ENCODE measurements around the gene ANKRD37. TPM values are rescaled to one million over a fixed set of nuclear protein-coding genes. Genes with fewer than 3 reads are reported as not detected.

Gene ANKRD37
- total RNA-seq, 2 donors from 2014 or later: 10.1 to 22.4 TPM

DNA sequence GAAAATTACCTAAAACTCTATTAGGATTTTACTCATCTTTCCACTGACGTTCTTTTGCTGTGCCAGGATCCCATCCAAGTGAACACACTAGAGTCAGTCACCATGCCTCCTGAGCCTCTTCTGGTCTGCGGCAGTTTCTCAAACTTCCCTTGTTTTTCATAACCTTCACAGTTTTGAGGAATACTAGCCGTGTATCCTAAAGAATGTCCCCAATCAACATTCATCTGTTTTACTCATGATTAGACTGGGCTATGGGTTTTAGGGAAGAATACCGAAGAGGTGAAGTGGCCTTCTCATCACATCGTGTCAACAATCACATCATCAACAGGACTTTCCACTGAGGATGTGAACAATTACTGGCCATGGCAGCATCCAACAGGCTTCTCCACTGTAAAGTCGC is 5.7 kb upstream of the ANKRD37 start:
- H3K27ac ChIP-seq: no peak overlapping the region
- 85 to 92% methylated on average over 6 of the region's 6 CpGs for WGBS, 2 donors
- no peaks in the 10 kb centered on the region for H3K27me3 ChIP-seq
- ATAC-seq (no peak), DNase-seq (no peak)
- no peaks in the 10 kb centered on the region for H3K36me3 ChIP-seq (replicated peaks in 1 of 2; ENCODE audit: insufficient read depth in 1 of 2, low read depth in 2 of 2)
- TF ChIP-seq CTCF (IDR thresholded peaks at IDR 0.05) (no peak), POLR2A (IDR thresholded peaks at IDR 0.05) (no peak)
- intact Hi-C loops (cut with DNase I): no loop called here
- peaks cover 18% of the 10 kb centered on the region for H3K4me1 ChIP-seq
- no peaks in the 10 kb centered on the region for H3K9me3 ChIP-seq
- H3K4me3 ChIP-seq: no peak overlapping the region

- DNase-seq (no peak), ATAC-seq (no peak)
- Histone ChIP-seq H3K4me3 (no peak overlapping the region), H3K4me1 (peaks cover 20% of the 10 kb centered on the region), H3K36me3 (replicated peaks in 1 of 2; ENCODE audit: insufficient read depth in 1 of 2, low read depth in 2 of 2) (no peaks in the 10 kb centered on the region), H3K27me3 (no peaks in the 10 kb centered on the region), H3K27ac (no peak overlapping the region), H3K9me3 (no peaks in the 10 kb centered on the region)
- no peak for TF ChIP-seq CTCF (IDR thresholded peaks at IDR 0.05)
- WGBS, 2 donors: 78 to 88% methylated on average over 1 of the region's 1 CpG
- intact Hi-C loops (cut with DNase I): no loop called here
These were observed 4.5 kb upstream of the ANKRD37 start for GRCh38 chr4:185392156-185392555.

- 29 to 42% methylated on average over 12 of the region's 12 CpGs for WGBS, 2 donors
These were observed 1.9 kb upstream of the ANKRD37 start for GRCh38 chr4:185394568-185395237.

GRCh38 chr4:185395238-185395955 is 1.2 kb upstream of the ANKRD37 start, which contains the start of gene LRP2BP:
TSS of gene LRP2BP (minus strand) at chr4:185395924. CDS start at chr4:185378186, 17,738 bp downstream.
- TF ChIP-seq POLR2A (IDR thresholded peaks at IDR 0.05) (no peak), CTCF (IDR thresholded peaks at IDR 0.05) (no peak)
- intact Hi-C loops (cut with DNase I): no loop called here
- H3K4me1 ChIP-seq: peaks cover 35% of the 10 kb centered on the region
- no peaks in the 10 kb centered on the region for H3K9me3 ChIP-seq
- 1% methylated on average over 12 of the region's 12 CpGs for WGBS, 2 donors
- H3K4me3 ChIP-seq: peak within 1 kb of the TSS; percentile 26 to 42
- peaks cover 0 to 3% of the 10 kb centered on the region in 2 donors for H3K36me3 ChIP-seq (replicated peaks in 1 of 2; ENCODE audit: insufficient read depth in 1 of 2, low read depth in 2 of 2)
- H3K27ac ChIP-seq: peak within 1 kb of the TSS; percentile 98 to 100 (median 100)
- ATAC-seq: no peak
- no peaks in the 10 kb centered on the region for H3K27me3 ChIP-seq
- DNase-seq: no peak

More at GRCh38 chr4:185394568-185395237, 1.9 kb upstream of the ANKRD37 start:
- Histone ChIP-seq H3K4me1 (peaks cover 32% of the 10 kb centered on the region), H3K4me3 (peak overlapping the region in 1 of 2 donors; percentile 9), H3K27ac (peak overlapping the region; percentile 98 to 100 (median 100)), H3K9me3 (no peaks in the 10 kb centered on the region), H3K36me3 (replicated peaks in 1 of 2; ENCODE audit: insufficient read depth in 1 of 2, low read depth in 2 of 2) (no peaks in the 10 kb centered on the region), H3K27me3 (no peaks in the 10 kb centered on the region)
- no peak for DNase-seq
- TF ChIP-seq POLR2A (IDR thresholded peaks at IDR 0.05) (no peak), CTCF (IDR thresholded peaks at IDR 0.05) (no peak)
- no peak for ATAC-seq
- intact Hi-C loops (cut with DNase I): no loop called here

Measured in body of pancreas (tissue), 4 donors.